ENCODE results near the gene TBC1D9B. TPM values are rescaled to one million over a fixed set of nuclear protein-coding genes. Genes with fewer than 3 reads are reported as not detected.
A peak's percentile ranks its signal among the peaks of the same experiment; 100 is the strongest.

Gene TBC1D9B
- total RNA-seq, 1 experiment from 2014 or later: 70.9 TPM

GRCh38 chr5:179867476-179867875, 40.2 kb downstream of the TBC1D9B start:
- ATAC-seq: no peak
- H3K4me1 Mint-ChIP-seq: peaks cover 2% of the 10 kb centered on the region; the same call in 1 of the 2 replicates
- no peak for DNase-seq (ENCODE audit: low spot score)
- peaks cover 47% of the 10 kb centered on the region for H3K36me3 Mint-ChIP-seq
- H3K27ac Mint-ChIP-seq: peak overlapping the region; percentile 79; the same call in 1 of the 2 replicates
- peaks cover 4% of the 10 kb centered on the region for H3K9me3 Mint-ChIP-seq
- no peaks in the 10 kb centered on the region for H3K27me3 Mint-ChIP-seq (ENCODE audit: low read depth)
- POLR2A ChIA-PET: interaction anchor here (0.6 kb wide), 1 partner anchor 125 kb away, joined by 11 read pairs; no protein-coding TSS in a partner anchor
- H3K4me3 Mint-ChIP-seq: no peak overlapping the region
- CTCF ChIA-PET: interaction anchor here (1.6 to 2.7 kb wide), 3 partner anchors 66 to 108 kb away, joined by 5 to 7 read pairs (median 6); no protein-coding TSS in a partner anchor
- no peak for TF ChIP-seq ZNF121 (CRISPR knock-in tag; IDR thresholded peaks at IDR 0.05)
- peak; percentile 67; the same call in 1 of the 2 replicates for TF ChIP-seq ZNF423 (CRISPR knock-in tag; IDR thresholded peaks at IDR 0.05)
- TF ChIP-seq, protein P1, sequence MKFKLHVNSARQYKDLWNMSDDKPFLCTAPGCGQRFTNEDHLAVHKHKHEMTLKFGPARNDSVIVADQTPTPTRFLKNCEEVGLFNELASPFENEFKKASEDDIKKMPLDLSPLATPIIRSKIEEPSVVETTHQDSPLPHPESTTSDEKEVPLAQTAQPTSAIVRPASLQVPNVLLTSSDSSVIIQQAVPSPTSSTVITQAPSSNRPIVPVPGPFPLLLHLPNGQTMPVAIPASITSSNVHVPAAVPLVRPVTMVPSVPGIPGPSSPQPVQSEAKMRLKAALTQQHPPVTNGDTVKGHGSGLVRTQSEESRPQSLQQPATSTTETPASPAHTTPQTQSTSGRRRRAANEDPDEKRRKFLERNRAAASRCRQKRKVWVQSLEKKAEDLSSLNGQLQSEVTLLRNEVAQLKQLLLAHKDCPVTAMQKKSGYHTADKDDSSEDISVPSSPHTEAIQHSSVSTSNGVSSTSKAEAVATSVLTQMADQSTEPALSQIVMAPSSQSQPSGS (CRISPR knock-in tag; IDR thresholded peaks at IDR 0.05; ENCODE audit: borderline replicate concordance, low read depth): no peak
- no peak for TF ChIP-seq STAT6 (CRISPR knock-in tag; conservative IDR thresholded peaks at IDR 0.05; ENCODE audit: low read depth)
- TF ChIP-seq FOXK1 (CRISPR knock-in tag; IDR thresholded peaks at IDR 0.05): no peak

GRCh38 chr5:179867079-179867465, 40.6 kb downstream of the TBC1D9B start:
- CTCF ChIA-PET: interaction anchor here (0.6 to 2.7 kb wide), 5 partner anchors 65 to 315 kb away, joined by 3 to 7 read pairs (median 5); no protein-coding TSS in a partner anchor
- peak; percentile 12 for ATAC-seq
- Mint-ChIP-seq H3K27me3 (ENCODE audit: low read depth) (no peaks in the 10 kb centered on the region), H3K9me3 (peaks cover 7% of the 10 kb centered on the region), H3K27ac (peak overlapping the region; percentile 79), H3K36me3 (peaks cover 48% of the 10 kb centered on the region), H3K4me3 (no peak overlapping the region), H3K4me1 (peaks cover 2% of the 10 kb centered on the region; the same call in 1 of the 2 replicates)
- POLR2A ChIA-PET: no interaction called here
- no peak for DNase-seq (ENCODE audit: low spot score)
- no peak for TF ChIP-seq NFATC4 (CRISPR knock-in tag; IDR thresholded peaks at IDR 0.05)
- no peak for TF ChIP-seq SOX15 (CRISPR knock-in tag; IDR thresholded peaks at IDR 0.05)
- TF ChIP-seq TEAD4 (CRISPR knock-in tag; IDR thresholded peaks at IDR 0.05): no peak
- no peak for TF ChIP-seq OVOL2 (CRISPR knock-in tag; IDR thresholded peaks at IDR 0.05; ENCODE audit: borderline replicate concordance)
- no peak for TF ChIP-seq HMGXB4 (CRISPR knock-in tag; IDR thresholded peaks at IDR 0.05)
- no peak for TF ChIP-seq ZNF317 (CRISPR knock-in tag; IDR thresholded peaks at IDR 0.05; ENCODE audit: borderline replicate concordance, low read depth)
- TF ChIP-seq, protein P2, sequence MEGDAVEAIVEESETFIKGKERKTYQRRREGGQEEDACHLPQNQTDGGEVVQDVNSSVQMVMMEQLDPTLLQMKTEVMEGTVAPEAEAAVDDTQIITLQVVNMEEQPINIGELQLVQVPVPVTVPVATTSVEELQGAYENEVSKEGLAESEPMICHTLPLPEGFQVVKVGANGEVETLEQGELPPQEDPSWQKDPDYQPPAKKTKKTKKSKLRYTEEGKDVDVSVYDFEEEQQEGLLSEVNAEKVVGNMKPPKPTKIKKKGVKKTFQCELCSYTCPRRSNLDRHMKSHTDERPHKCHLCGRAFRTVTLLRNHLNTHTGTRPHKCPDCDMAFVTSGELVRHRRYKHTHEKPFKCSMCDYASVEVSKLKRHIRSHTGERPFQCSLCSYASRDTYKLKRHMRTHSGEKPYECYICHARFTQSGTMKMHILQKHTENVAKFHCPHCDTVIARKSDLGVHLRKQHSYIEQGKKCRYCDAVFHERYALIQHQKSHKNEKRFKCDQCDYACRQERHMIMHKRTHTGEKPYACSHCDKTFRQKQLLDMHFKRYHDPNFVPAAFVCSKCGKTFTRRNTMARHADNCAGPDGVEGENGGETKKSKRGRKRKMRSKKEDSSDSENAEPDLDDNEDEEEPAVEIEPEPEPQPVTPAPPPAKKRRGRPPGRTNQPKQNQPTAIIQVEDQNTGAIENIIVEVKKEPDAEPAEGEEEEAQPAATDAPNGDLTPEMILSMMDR (IDR thresholded peaks at IDR 0.05): no peak
- no peak for TF ChIP-seq AR (CRISPR knock-in tag; IDR thresholded peaks at IDR 0.05)
- TF ChIP-seq, protein P3, sequence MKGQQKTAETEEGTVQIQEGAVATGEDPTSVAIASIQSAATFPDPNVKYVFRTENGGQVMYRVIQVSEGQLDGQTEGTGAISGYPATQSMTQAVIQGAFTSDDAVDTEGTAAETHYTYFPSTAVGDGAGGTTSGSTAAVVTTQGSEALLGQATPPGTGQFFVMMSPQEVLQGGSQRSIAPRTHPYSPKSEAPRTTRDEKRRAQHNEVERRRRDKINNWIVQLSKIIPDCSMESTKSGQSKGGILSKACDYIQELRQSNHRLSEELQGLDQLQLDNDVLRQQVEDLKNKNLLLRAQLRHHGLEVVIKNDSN (CRISPR knock-in tag; IDR thresholded peaks at IDR 0.05): no peak
- no peak for TF ChIP-seq IRF2 (CRISPR knock-in tag; IDR thresholded peaks at IDR 0.05; ENCODE audit: borderline replicate concordance, low read depth)
- TF ChIP-seq ZNF396 (CRISPR knock-in tag; IDR thresholded peaks at IDR 0.05; ENCODE audit: borderline replicate concordance): no peak
- no peak for TF ChIP-seq MXD4 (CRISPR knock-in tag; IDR thresholded peaks at IDR 0.05; ENCODE audit: borderline replicate concordance)
- TF ChIP-seq RELA (CRISPR knock-in tag; IDR thresholded peaks at IDR 0.05; ENCODE audit: borderline replicate concordance): no peak
- no peak for TF ChIP-seq ZNF423 (CRISPR knock-in tag; IDR thresholded peaks at IDR 0.05)
